Esophagus mucosa (tissue), 1 donor: Measurements from ENCODE around the gene RBMS3. TPM values are rescaled to one million over a fixed set of nuclear protein-coding genes. Genes with fewer than 3 reads are reported as not detected.

ENCODE experiments used
- ATAC-seq: fragments of 200-7000 bp; cut with Tn5 transposase; one replicate; pipeline ENCODE4 v1.9.1; 2020
- total RNA-seq: library from RNA; stranded (reverse); gene quantifications from one replicate; pipeline ENCODE4 v1.2.4, GENCODE V29; 2023
- donor health status: DM: yes; HTN: yes; CAD: no.

Gene RBMS3
- total RNA-seq, 1 donor from 2014 or later = 3.4 TPM

GRCh38 chr3:29279286-29279685 lies 1.6 kb upstream of the RBMS3 start:
- no peak for ATAC-seq

- ATAC-seq = no peak
Measured at GRCh38 chr3:29279806-29280205, 1.1 kb upstream of the RBMS3 start.

GRCh38 chr3:29281094-29281343 lies 148 bp downstream of the RBMS3 start:
- ATAC-seq = no peak

GRCh38 chr3:29281344-29282241 lies 722 bp downstream of the RBMS3 start:
- peak; percentile 39 for ATAC-seq

GRCh38 chr3:29282427-29283230 lies 1.8 kb downstream of the RBMS3 start:
- no peak for ATAC-seq

GRCh38 chr3:29283231-29284119 lies 2.6 kb downstream of the RBMS3 start:
- ATAC-seq = no peak

GRCh38 chr3:29284497-29284896 lies 3.6 kb downstream of the RBMS3 start:
- no peak for ATAC-seq

GRCh38 chr3:29285471-29286071 lies 4.7 kb downstream of the RBMS3 start:
- ATAC-seq = no peak

GRCh38 chr3:29286478-29287240 lies 5.8 kb downstream of the RBMS3 start:
- ATAC-seq = no peak

GRCh38 chr3:29290596-29290995 lies 9.7 kb downstream of the RBMS3 start:
- ATAC-seq = no peak

GRCh38 chr3:29291260-29291981 lies 10.6 kb downstream of the RBMS3 start:
- no peak for ATAC-seq

- no peak for ATAC-seq
Measured at GRCh38 chr3:29291982-29292363, 11.1 kb downstream of the RBMS3 start.

- ATAC-seq = no peak
Measured at GRCh38 chr3:29293421-29293820, 12.6 kb downstream of the RBMS3 start.

- no peak for ATAC-seq
Measured at GRCh38 chr3:29297998-29298397, 17.1 kb downstream of the RBMS3 start.

GRCh38 chr3:29301332-29302019 lies 20.6 kb downstream of the RBMS3 start:
- ATAC-seq = no peak

- ATAC-seq = no peak
Measured at GRCh38 chr3:29302619-29303018, 21.7 kb downstream of the RBMS3 start.

GRCh38 chr3:29307295-29307694 lies 26.4 kb downstream of the RBMS3 start:
- ATAC-seq = no peak

GRCh38 chr3:29310865-29311264 lies 30.0 kb downstream of the RBMS3 start:
- ATAC-seq = no peak

- ATAC-seq = no peak
Measured at GRCh38 chr3:29311795-29312194, 30.9 kb downstream of the RBMS3 start.

- no peak for ATAC-seq
Measured at GRCh38 chr3:29312395-29312794, 31.5 kb downstream of the RBMS3 start.
